K562 (cell line): ENCODE measurements around the gene EEPD1. TPM values are rescaled to one million over a fixed set of nuclear protein-coding genes. Genes with fewer than 3 reads are reported as not detected.
A peak's percentile ranks its signal among the peaks of the same experiment; 100 is the strongest.

Experiments
- ATAC-seq: fragments of 200-7000 bp; cut with Tn5 transposase; 3 replicates; pipeline ENCODE4 v1.9.1; 2020; ENCODE audit warnings: moderate library complexity
- BruUV-seq: library from RNA; stranded (reverse); fragments of 400-500 nt; replicated peaks from 2 replicates; lab custom pipeline; 2021; lab: Mats Ljungman, UMichigan
- CTCF ChIA-PET: fragments of 300-600 bp; formaldehyde crosslinking; extraction: SDS; loops from one replicate; lab custom pipeline; 2021; ENCODE audit warnings: low intra/inter-chr PET ratio; lab: Yijun Ruan, JAX
- POLR2A ChIA-PET: fragments of 300-600, 350-650 bp; sonication (Branson Sonifier 250); formaldehyde crosslinking; extraction: SDS; loops from one replicate; lab custom pipeline; 2021; ENCODE audit warnings: antibody characterized with exemption, inconsistent platforms; lab: Yijun Ruan, JAX
- DNase-seq, 4 experiments: peaks; one replicate each; pipeline versions ENCODE4 v3.0.0 to v3.0.0-alpha.2; 2011 to 2018; ENCODE audit warnings: low spot score in 3 of 4, mixed read lengths in 3 of 4; ENCODE audit errors: extremely low read depth in 1 of 4
- FAIRE-seq: peaks from 2 replicates; lab custom pipeline; 2011; peaks lifted over from hg19 to GRCh38; lab: Jason Lieb, UNC
- H2AFZ ChIP-seq: 2 replicates; pipeline ENCODE4 v1.6.0; 2011; ENCODE audit warnings: low read depth, low read length, control low read depth, inconsistent platforms
- H3K27ac ChIP-seq: fragments of 200-600 bp; 3 replicates; pipeline ENCODE4 v1.8.0; 2011; ENCODE audit warnings: low read depth, mild to moderate bottlenecking, control low read depth, inconsistent platforms, low read length, moderate library complexity, mixed read lengths; ENCODE audit errors: extremely low read depth
- H3K27me3 ChIP-seq, 2 experiments: fragments of 300-600 bp in 1 of 2; 2 replicates in 1 of 2; 3 replicates in 1 of 2; pipeline versions ENCODE4 v1.6.0 to v1.8.0; 2011; ENCODE audit warnings: inconsistent platforms in 2 of 2, low read length in 2 of 2, mild to moderate bottlenecking in 1 of 2, mixed read lengths in 1 of 2, moderate library complexity in 1 of 2; ENCODE audit not compliant: control insufficient read depth in 2 of 2, insufficient read depth in 2 of 2
- H3K36me3 ChIP-seq: fragments of 300-600 bp; 3 replicates; pipeline ENCODE4 v1.8.0; 2011; ENCODE audit warnings: mild to moderate bottlenecking, low read length, inconsistent platforms; ENCODE audit not compliant: control insufficient read depth, insufficient read depth
- H3K4me1 ChIP-seq, 2 experiments: fragments of 200-600 bp in 1 of 2; replicated peaks in 1 of 2; 2 replicates in 1 of 2; 3 replicates in 1 of 2; pipeline versions ENCODE4 v1.5.1 to v1.8.0; 2011; ENCODE audit warnings: inconsistent platforms in 2 of 2, low read length in 2 of 2, mild to moderate bottlenecking in 1 of 2, mixed read lengths in 1 of 2, moderate library complexity in 1 of 2; ENCODE audit not compliant: control insufficient read depth in 2 of 2, insufficient read depth in 2 of 2
- H3K4me2 ChIP-seq: 2 replicates; pipeline ENCODE4 v1.6.1; 2011; ENCODE audit warnings: low read length, control low read depth, inconsistent platforms, mixed read lengths; ENCODE audit not compliant: insufficient read depth
- H3K4me3 ChIP-seq: fragments of 200-600 bp; sonication (generic), shearing (Covaris generic); 2 replicates; pipeline ENCODE4 v1.5.1; 2016; ENCODE audit warnings: control low read depth, inconsistent platforms
- H3K79me2 ChIP-seq: fragments of 200-600 bp; 3 replicates; pipeline ENCODE4 v1.8.0; 2011; ENCODE audit warnings: low read length, inconsistent platforms; ENCODE audit not compliant: control insufficient read depth, insufficient read depth
- H3K9ac ChIP-seq, 2 experiments: 2 replicates each; pipeline versions ENCODE4 v1.6.0 to v1.6.1; 2011; ENCODE audit warnings: low read depth in 2 of 2, low read length in 2 of 2, control low read depth in 1 of 2, inconsistent platforms in 1 of 2, mild to moderate bottlenecking in 1 of 2, mixed read lengths in 1 of 2; ENCODE audit not compliant: insufficient read depth in 1 of 2
- H3K9me1 ChIP-seq: one replicate; pipeline ENCODE4 v1.6.0; 2011; ENCODE audit warnings: inconsistent platforms, mild to moderate bottlenecking, low read length, moderate library complexity; ENCODE audit not compliant: control insufficient read depth, insufficient read depth
- H3K9me3 ChIP-seq: replicated peaks from 2 replicates; pipeline ENCODE4 v1.5.1; 2011; ENCODE audit warnings: low read depth, low read length, inconsistent platforms; ENCODE audit not compliant: control insufficient read depth, insufficient read depth
- H4K20me1 ChIP-seq: replicated peaks from 2 replicates; pipeline ENCODE4 v1.6.1; 2011; ENCODE audit warnings: low read length, inconsistent platforms, mixed read lengths; ENCODE audit not compliant: control insufficient read depth, insufficient read depth
- CHD4 ChIP-seq: fragments of 200-600 bp; sonication (generic); IDR thresholded peaks from 3 replicates; pipeline ENCODE4 v1.6.1; 2012; ENCODE audit warnings: low read depth, mild to moderate bottlenecking, mixed read lengths, low read length, inconsistent platforms; ENCODE audit not compliant: insufficient read depth, insufficient replicate concordance, poor library complexity, severe bottlenecking
- DNMT1 ChIP-seq: fragments of 450-650 bp; IDR thresholded peaks from 2 replicates; pipeline ENCODE4 v1.6.1; 2016; ENCODE audit warnings: antibody characterized with exemption, mild to moderate bottlenecking
- HOXB6 ChIP-seq: fragments of 250-450 bp; sonication (Bioruptor Pico); IDR thresholded peaks from 2 replicates; pipeline ENCODE4 v1.5.1; 2022; ENCODE audit warnings: mild to moderate bottlenecking, borderline replicate concordance
- ZNF146 ChIP-seq: IDR thresholded peaks from one replicate; pipeline ENCODE4 v1.6.1; 2018; ENCODE audit warnings: missing compliant biosample characterization; ENCODE audit not compliant: unreplicated experiment
- WGBS: fragments of 100-300 bp; shearing (Covaris generic); methylation state at CpG from one replicate; pipeline ENCODE4 v1.1.6; 2016; ENCODE audit warnings: low coverage, mixed read lengths; ENCODE audit not compliant: insufficient coverage; ENCODE audit errors: missing lambda C conversion rate; 5-methylcytosine and 5-hydroxymethylcytosine counted together
- in situ Hi-C: fragments of 300-500 bp; cut with MboI; formaldehyde crosslinking; loops from 4 replicates; pipeline ENCODE4 v1.15.0; 2018; ENCODE audit warnings: inconsistent platforms, mixed read lengths
- intact Hi-C: fragments of 100-400 bp; cut with micrococcal nuclease; formaldehyde crosslinking; loops from 2 replicates; pipeline ENCODE4 v1.14.2; 2022
- polyA plus RNA-seq, 8 experiments: library from polyadenylated mRNA; depleted of rRNA in 4 of 8; stranded (reverse) in 5 of 8; unstranded in 3 of 8; fragments of >200 nt; fragmentation: Nextera tagmentation in 2 of 8; fragmentation: Illumina TruSeq in 1 of 8; extraction: Ambion mirVana in 2 of 8; extraction: Trizol in 1 of 8; gene quantifications; 2 replicates each; pipeline versions ENCODE4 v1.2.1 to v1.2.3, GENCODE V29; 2011 to 2014; ENCODE audit warnings: inconsistent platforms in 1 of 8, missing spikeins in 1 of 8
- total RNA-seq, 7 experiments: library from RNA; depleted of rRNA in 6 of 7; stranded (reverse); fragments of >200 nt in 6 of 7; fragmentation: Illumina TruSeq in 2 of 7; extraction: Trizol in 2 of 7; gene quantifications; 2 replicates each; pipeline versions ENCODE4 v1.2.1 to v1.2.3, GENCODE V29; 2011 to 2021; ENCODE audit warnings: low replicate concordance in 1 of 7
- TF ChIP-seq, protein P1 (sequence below): fragments of 250-450 bp; sonication (Bioruptor Pico); IDR thresholded peaks from 2 replicates; pipeline ENCODE4 v1.5.0; 2021; ENCODE audit warnings: mild to moderate bottlenecking, borderline replicate concordance

Gene EEPD1
- total and polyA plus RNA-seq, 9 of the 15 experiments (the other 6 are each of a cell fraction or from before 2014, with no cell fraction given) = 0.01 to 1.5 (median 0.74) TPM; not detected in 1

DNA sequence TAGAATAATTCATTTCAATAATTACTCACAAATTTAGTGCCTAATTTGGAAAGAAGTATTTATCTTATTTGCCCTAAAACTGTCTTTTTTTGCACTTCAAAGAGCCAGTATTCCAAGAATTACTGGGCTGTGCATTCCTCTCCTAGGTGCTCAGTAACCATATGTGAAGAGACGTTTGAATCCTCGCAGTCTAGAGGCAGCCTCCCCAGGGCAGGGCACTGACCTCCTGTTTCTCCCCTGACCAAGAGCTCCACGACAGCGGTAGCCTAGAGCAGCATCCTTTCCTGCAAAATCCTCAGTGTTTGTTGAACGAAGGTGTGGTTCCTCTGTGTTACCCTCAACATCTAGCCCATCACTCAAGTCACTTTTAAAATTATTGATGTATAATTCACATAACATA, 113.1 kb downstream of the EEPD1 start:
- FAIRE-seq = no peak
- H3K9ac ChIP-seq = no peak overlapping the region
- H3K9me3 ChIP-seq = no peaks in the 10 kb centered on the region
- ChIA-PET CTCF (no interaction called here), POLR2A (no interaction called here)
- in situ Hi-C loops = no loop called here
- no peaks in the 10 kb centered on the region for H3K9me1 ChIP-seq
- TF ChIP-seq, protein P1, sequence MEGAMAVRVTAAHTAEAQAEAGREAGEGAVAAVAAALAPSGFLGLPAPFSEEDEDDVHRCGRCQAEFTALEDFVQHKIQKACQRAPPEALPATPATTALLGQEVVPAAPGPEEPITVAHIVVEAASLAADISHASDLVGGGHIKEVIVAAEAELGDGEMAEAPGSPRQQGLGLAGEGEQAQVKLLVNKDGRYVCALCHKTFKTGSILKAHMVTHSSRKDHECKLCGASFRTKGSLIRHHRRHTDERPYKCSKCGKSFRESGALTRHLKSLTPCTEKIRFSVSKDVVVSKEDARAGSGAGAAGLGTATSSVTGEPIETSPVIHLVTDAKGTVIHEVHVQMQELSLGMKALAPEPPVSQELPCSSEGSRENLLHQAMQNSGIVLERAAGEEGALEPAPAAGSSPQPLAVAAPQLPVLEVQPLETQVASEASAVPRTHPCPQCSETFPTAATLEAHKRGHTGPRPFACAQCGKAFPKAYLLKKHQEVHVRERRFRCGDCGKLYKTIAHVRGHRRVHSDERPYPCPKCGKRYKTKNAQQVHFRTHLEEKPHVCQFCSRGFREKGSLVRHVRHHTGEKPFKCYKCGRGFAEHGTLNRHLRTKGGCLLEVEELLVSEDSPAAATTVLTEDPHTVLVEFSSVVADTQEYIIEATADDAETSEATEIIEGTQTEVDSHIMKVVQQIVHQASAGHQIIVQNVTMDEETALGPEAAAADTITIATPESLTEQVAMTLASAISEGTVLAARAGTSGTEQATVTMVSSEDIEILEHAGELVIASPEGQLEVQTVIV = no peak
- TF ChIP-seq HOXB6 = no peak
- no peak for TF ChIP-seq DNMT1
- TF ChIP-seq, all 486 proteins: peak for 0
- Histone ChIP-seq H3K79me2 (no peaks in the 10 kb centered on the region), H3K4me2 (no peak overlapping the region), H3K4me1 (no peaks in the 10 kb centered on the region), H3K27ac (no peak overlapping the region), H3K4me3 (no peak overlapping the region), H3K36me3 (no peaks in the 10 kb centered on the region), H2AFZ (no peak overlapping the region), H3K27me3 (peaks cover 5 to 16% of the 10 kb centered on the region in 2 experiments; a peak in 4 of 5 replicates), H4K20me1 (no peaks in the 10 kb centered on the region)
- no TSS peak for BruUV-seq
- DNase-seq = no peak
- intact Hi-C loops = no loop called here
- 0% methylated on average over 5 of the region's 5 CpGs for WGBS
- ATAC-seq = no peak

DNA sequence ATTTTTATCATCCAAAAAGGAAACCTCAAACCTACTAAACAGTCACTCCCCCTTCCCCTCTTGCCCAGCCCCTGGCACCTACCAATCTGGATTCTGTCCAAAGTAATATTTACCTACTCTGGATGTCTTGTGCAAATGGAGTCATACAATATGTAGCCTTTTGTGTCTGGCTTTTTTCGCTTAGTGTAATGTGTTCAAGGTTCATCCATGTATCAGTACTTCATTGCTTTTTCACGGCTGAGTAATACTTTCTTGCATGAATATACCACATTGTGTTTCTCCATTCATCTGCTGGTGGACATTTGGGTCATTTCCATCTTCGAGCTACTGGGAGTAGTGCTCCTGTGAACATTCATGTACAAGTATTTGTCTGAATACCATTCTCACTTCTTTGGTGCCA, 113.6 kb downstream of the EEPD1 start:
- no peaks in the 10 kb centered on the region for H3K4me1 ChIP-seq
- TF ChIP-seq CHD4 (no peak), ZNF146 (CRISPR knock-in tag) (peak; percentile 67)
- in situ Hi-C loops = no loop called here
- H3K4me3 ChIP-seq = no peak overlapping the region
- ChIA-PET POLR2A (no interaction called here), CTCF (no interaction called here)
- BruUV-seq = no TSS peak
- no peaks in the 10 kb centered on the region for H3K36me3 ChIP-seq
- H3K79me2 ChIP-seq = no peaks in the 10 kb centered on the region
- intact Hi-C loops = no loop called here
- DNase-seq (no peak), ATAC-seq (no peak), FAIRE-seq (no peak)
- no peak overlapping the region for H3K27ac ChIP-seq
- H3K9ac ChIP-seq = no peak overlapping the region
- H4K20me1 ChIP-seq = no peaks in the 10 kb centered on the region
- peaks cover 5 to 16% of the 10 kb centered on the region in 2 experiments; a peak in 4 of 5 replicates for H3K27me3 ChIP-seq
- WGBS = 0% methylated on average over 3 of the region's 3 CpGs
- H3K9me3 ChIP-seq = no peaks in the 10 kb centered on the region
- no peak overlapping the region for H2AFZ ChIP-seq
- H3K9me1 ChIP-seq = no peaks in the 10 kb centered on the region
- no peak overlapping the region for H3K4me2 ChIP-seq
